Stimulated activated CD4-positive, alpha-beta T cell treated with anti-CD3 and anti-CD28 coated beads, Interleukin-4, amount 100 ng/mL, for 1 hour (primary cell): ENCODE results near the gene ZNF732.
A peak's percentile ranks its signal among the peaks of the same experiment; 100 is the strongest.
"Not testable (repeated sequence)": the region's sequence is repeated elsewhere in the genome, so short reads cannot be mapped to it uniquely, and the experiment has no call there.

Source experiments
- DNase-seq: peaks from one replicate; pipeline ENCODE4 v3.0.0-alpha.2; 2020

The ZNF732 gene

GRCh38 chr4:304969-305680 is at the start of gene ZNF732:
Gene ZNF732, minus strand, starts transcription at chr4:305474. Its CDS starts 164 bp downstream, at chr4:305310.
- DNase-seq, result no peak

GRCh38 chr4:340011-340410 is 34.7 kb upstream of the ZNF732 start:
- no peak for DNase-seq

- DNase-seq, result no peak
Observed at GRCh38 chr4:338759-339097, 33.5 kb upstream of the ZNF732 start.

- DNase-seq, result peak; percentile 67
Observed at GRCh38 chr4:337932-338758, 32.9 kb upstream of the ZNF732 start.

- peak; percentile 86 for DNase-seq
Observed at GRCh38 chr4:337143-337931, 32.1 kb upstream of the ZNF732 start, which contains the start of gene ZNF141. Gene ZNF141, plus strand, starts transcription at chr4:337814. Its CDS starts 170 bp downstream, at chr4:337984.

GRCh38 chr4:336893-337142 is 31.5 kb upstream of the ZNF732 start:
- DNase-seq, result no peak

- peak; percentile 4 for DNase-seq
Observed at GRCh38 chr4:336099-336892, 31.0 kb upstream of the ZNF732 start.

GRCh38 chr4:335515-335914 is 30.2 kb upstream of the ZNF732 start:
- no peak for DNase-seq

- DNase-seq, result no peak
Observed at GRCh38 chr4:328729-329128, 23.5 kb upstream of the ZNF732 start.

GRCh38 chr4:314296-314903 is 9.1 kb upstream of the ZNF732 start:
- no peak for DNase-seq

GRCh38 chr4:309807-310206 is 4.5 kb upstream of the ZNF732 start:
- DNase-seq, result no peak

GRCh38 chr4:306551-306961 is 1.3 kb upstream of the ZNF732 start:
- no peak for DNase-seq

- not testable (repeated sequence) for DNase-seq
Observed at GRCh38 chr4:304516-304915, 758 bp downstream of the ZNF732 start.

- DNase-seq, result no peak
Observed at GRCh38 chr4:302381-302780, 2.9 kb downstream of the ZNF732 start.

GRCh38 chr4:294732-295131 is 10.5 kb downstream of the ZNF732 start:
- DNase-seq, result no peak

- DNase-seq, result no peak
Observed at GRCh38 chr4:288891-289290, 16.4 kb downstream of the ZNF732 start.

- no peak for DNase-seq
Observed at GRCh38 chr4:273309-274017, 31.8 kb downstream of the ZNF732 start.

- DNase-seq, result no peak
Observed at GRCh38 chr4:271492-272103, 33.7 kb downstream of the ZNF732 start.

GRCh38 chr4:259240-259639 is 46.0 kb downstream of the ZNF732 start:
- DNase-seq, result not testable (repeated sequence)

GRCh38 chr4:256492-256891 is 48.8 kb downstream of the ZNF732 start:
- DNase-seq, result no peak
